IMR-90 (cell line): ENCODE results near the gene MS4A4E. TPM values are rescaled to one million over a fixed set of nuclear protein-coding genes. Genes with fewer than 3 reads are reported as not detected.

Source experiments
- ATAC-seq: fragments of 200-7000 bp; cut with Tn5 transposase; 2 replicates; pipeline ENCODE4 v1.9.1; 2020; ENCODE audit warnings: low read depth, mild to moderate bottlenecking, moderate library complexity
- BruUV-seq: library from RNA; stranded (reverse); fragments of 400-500 nt; replicated peaks from 2 replicates; lab custom pipeline; 2021; lab: Mats Ljungman, UMichigan
- CTCF ChIA-PET: fragments of 300-600 bp; formaldehyde crosslinking; extraction: SDS; loops from one replicate; lab custom pipeline; 2021; ENCODE audit warnings: antibody characterized with exemption; lab: Yijun Ruan, JAX
- POLR2A ChIA-PET: fragments of 300-600 bp; sonication (Branson Sonifier 250); formaldehyde crosslinking; loops from one replicate; lab custom pipeline; 2022; ENCODE audit warnings: antibody characterized with exemption; ENCODE audit not compliant: unreplicated experiment; lab: Charles Lee
- DNase-seq: peaks from one replicate; pipeline ENCODE4 v3.0.0; 2013
- H2AFZ ChIP-seq: replicated peaks from 2 replicates; pipeline ENCODE3; 2013; ENCODE audit warnings: low read length, mild to moderate bottlenecking; ENCODE audit not compliant: poor library complexity
- H2AK5ac ChIP-seq: 2 replicates; pipeline ENCODE4 v1.6.1; 2013; ENCODE audit warnings: low read depth, low read length, inconsistent platforms
- H2AK9ac ChIP-seq: replicated peaks from 2 replicates; pipeline ENCODE3; 2013; ENCODE audit warnings: mild to moderate bottlenecking, low read depth, low read length, moderate library complexity; ENCODE audit not compliant: poor library complexity
- H2BK120ac ChIP-seq: 2 replicates; pipeline ENCODE4 v1.6.1; 2013; ENCODE audit warnings: low read depth, low read length, inconsistent platforms
- H2BK15ac ChIP-seq: 3 replicates; pipeline ENCODE4 v1.6.1; 2013; ENCODE audit warnings: low read depth, low read length, inconsistent platforms
- H2BK20ac ChIP-seq: 2 replicates; pipeline ENCODE4 v1.6.1; 2013; ENCODE audit warnings: low read depth, mild to moderate bottlenecking, inconsistent platforms, low read length, moderate library complexity
- H2BK5ac ChIP-seq: 2 replicates; pipeline ENCODE4 v1.6.1; 2013; ENCODE audit warnings: mild to moderate bottlenecking, low read depth, low read length, inconsistent platforms; ENCODE audit not compliant: poor library complexity, severe bottlenecking
- H3K14ac ChIP-seq: replicated peaks from 2 replicates; pipeline ENCODE4 v1.6.1; 2013; ENCODE audit warnings: low read depth, low read length, inconsistent platforms
- H3K18ac ChIP-seq: 2 replicates; pipeline ENCODE4 v1.6.1; 2013; ENCODE audit warnings: low read depth, low read length, control low read depth
- H3K23ac ChIP-seq: 2 replicates; pipeline ENCODE4 v1.6.1; 2013; ENCODE audit warnings: low read depth, low read length, inconsistent platforms
- H3K27ac ChIP-seq: 2 replicates; pipeline ENCODE4 v1.5.1; 2013; ENCODE audit warnings: mild to moderate bottlenecking, control low read depth, low read length; ENCODE audit not compliant: insufficient read depth
- H3K27me3 ChIP-seq: 2 replicates; pipeline ENCODE4 v1.6.1; 2013; ENCODE audit warnings: low read length; ENCODE audit not compliant: control insufficient read depth, insufficient read depth
- H3K36me3 ChIP-seq: 2 replicates; pipeline ENCODE4 v1.6.1; 2013; ENCODE audit warnings: low read length, mixed read lengths; ENCODE audit not compliant: control insufficient read depth, insufficient read depth
- H3K4ac ChIP-seq: 2 replicates; pipeline ENCODE4 v1.6.1; 2013; ENCODE audit warnings: low read depth, low read length, inconsistent platforms
- H3K4me1 ChIP-seq: 2 replicates; pipeline ENCODE4 v1.6.1; 2013; ENCODE audit warnings: low read length, mixed read lengths; ENCODE audit not compliant: control insufficient read depth, insufficient read depth
- H3K4me2 ChIP-seq: 2 replicates; pipeline ENCODE4 v1.6.1; 2013; ENCODE audit warnings: low read depth, mild to moderate bottlenecking, control low read depth, low read length, moderate library complexity
- H3K4me3 ChIP-seq: 2 replicates; pipeline ENCODE4 v1.5.1; 2013; ENCODE audit warnings: low read depth, mild to moderate bottlenecking, control low read depth, low read length, moderate library complexity; ENCODE audit not compliant: insufficient read depth
- H3K56ac ChIP-seq: 2 replicates; pipeline ENCODE4 v1.6.1; 2013; ENCODE audit warnings: low read length, inconsistent platforms; ENCODE audit not compliant: insufficient read depth; ENCODE audit errors: extremely low read depth
- H3K79me1 ChIP-seq, 2 experiments: 2 replicates each; pipeline ENCODE4 v1.6.1; 2013; ENCODE audit warnings: low read length in 2 of 2, inconsistent platforms in 1 of 2, low read depth in 1 of 2
- H3K9ac ChIP-seq: 2 replicates; pipeline ENCODE4 v1.6.1; 2013; ENCODE audit warnings: low read depth, low read length, control low read depth
- H3K9me1 ChIP-seq: 2 replicates; pipeline ENCODE4 v1.6.1; 2013; ENCODE audit warnings: low read length, inconsistent platforms; ENCODE audit not compliant: insufficient read depth
- H3K9me3 ChIP-seq: 2 replicates; pipeline ENCODE4 v1.6.1; 2013; ENCODE audit warnings: low read length; ENCODE audit not compliant: control insufficient read depth, insufficient read depth
- H4K20me1 ChIP-seq: 2 replicates; pipeline ENCODE4 v1.6.1; 2013; ENCODE audit warnings: low read length, inconsistent platforms; ENCODE audit not compliant: insufficient read depth
- H4K5ac ChIP-seq: 2 replicates; pipeline ENCODE4 v1.6.1; 2013; ENCODE audit warnings: mild to moderate bottlenecking, low read depth, low read length, control low read depth
- H4K8ac ChIP-seq, 2 experiments: 2 replicates each; pipeline ENCODE4 v1.6.1; 2013; ENCODE audit warnings: low read depth in 2 of 2, low read length in 2 of 2, control low read depth in 1 of 2, inconsistent platforms in 1 of 2
- H4K91ac ChIP-seq: 2 replicates; pipeline ENCODE4 v1.6.1; 2013; ENCODE audit warnings: low read depth, low read length, inconsistent platforms; ENCODE audit not compliant: insufficient read depth
- BHLHE40 ChIP-seq: fragments of 150-350 bp; IDR thresholded peaks from 2 replicates; pipeline ENCODE4 v1.6.1; 2016; ENCODE audit warnings: mild to moderate bottlenecking, low read depth, low read length
- MAFK ChIP-seq: IDR thresholded peaks from 2 replicates; pipeline ENCODE4 v1.6.1; 2012; ENCODE audit warnings: low read depth, low read length, improper control_type of control experiment
- POLR2A ChIP-seq: IDR thresholded peaks from 2 replicates; pipeline ENCODE4 v1.6.1; 2012; ENCODE audit warnings: mild to moderate bottlenecking, low read depth, low read length
- WGBS, 2 experiments: methylation state at CpG; one replicate each; pipeline versions ENCODE4 v1.1.5 to v1.1.7; 2013; ENCODE audit warnings: missing lambda C conversion rate in 2 of 2; ENCODE audit not compliant: insufficient read length in 1 of 2; ENCODE audit errors: extremely low coverage in 2 of 2; 5-methylcytosine and 5-hydroxymethylcytosine counted together
- dilution Hi-C: fragments of 300-500 bp; cut with HindIII; formaldehyde crosslinking; loops from one replicate; pipeline ENCODE4 v1.14.3; 2018; ENCODE audit warnings: low sequenced_read_pairs; ENCODE audit not compliant: unreplicated experiment
- in situ Hi-C: fragments of 300-500 bp; cut with MboI; formaldehyde crosslinking; loops from 3 replicates; pipeline ENCODE4 v1.14.3; 2019; ENCODE audit warnings: low sequenced_read_pairs, inconsistent platforms, mixed read lengths
- intact Hi-C: fragments of 100-400 bp; cut with micrococcal nuclease; formaldehyde crosslinking; loops from 2 replicates; pipeline ENCODE4 v1.10.0; 2022
- polyA plus RNA-seq, 3 experiments: library from polyadenylated mRNA; depleted of rRNA; stranded (reverse); fragments of >200 nt; gene quantifications; 2 replicates each; pipeline ENCODE4 v1.2.3, GENCODE V29; 2012; ENCODE audit warnings: low replicate concordance in 1 of 3
- total RNA-seq: library from RNA; depleted of rRNA; stranded (reverse); fragments of >200 nt; gene quantifications from 2 replicates; pipeline ENCODE4 v1.2.3, GENCODE V29; 2012
- TF ChIP-seq, protein P1 (sequence below): fragments of 150-350 bp; IDR thresholded peaks from 2 replicates; pipeline ENCODE4 v1.6.1; 2016; ENCODE audit warnings: low read depth, mild to moderate bottlenecking, low read length, moderate library complexity, borderline replicate concordance

Gene MS4A4E
- total and polyA plus RNA-seq, 2 of the 4 experiments (the other 2 are of a cell fraction): not detected

DNA sequence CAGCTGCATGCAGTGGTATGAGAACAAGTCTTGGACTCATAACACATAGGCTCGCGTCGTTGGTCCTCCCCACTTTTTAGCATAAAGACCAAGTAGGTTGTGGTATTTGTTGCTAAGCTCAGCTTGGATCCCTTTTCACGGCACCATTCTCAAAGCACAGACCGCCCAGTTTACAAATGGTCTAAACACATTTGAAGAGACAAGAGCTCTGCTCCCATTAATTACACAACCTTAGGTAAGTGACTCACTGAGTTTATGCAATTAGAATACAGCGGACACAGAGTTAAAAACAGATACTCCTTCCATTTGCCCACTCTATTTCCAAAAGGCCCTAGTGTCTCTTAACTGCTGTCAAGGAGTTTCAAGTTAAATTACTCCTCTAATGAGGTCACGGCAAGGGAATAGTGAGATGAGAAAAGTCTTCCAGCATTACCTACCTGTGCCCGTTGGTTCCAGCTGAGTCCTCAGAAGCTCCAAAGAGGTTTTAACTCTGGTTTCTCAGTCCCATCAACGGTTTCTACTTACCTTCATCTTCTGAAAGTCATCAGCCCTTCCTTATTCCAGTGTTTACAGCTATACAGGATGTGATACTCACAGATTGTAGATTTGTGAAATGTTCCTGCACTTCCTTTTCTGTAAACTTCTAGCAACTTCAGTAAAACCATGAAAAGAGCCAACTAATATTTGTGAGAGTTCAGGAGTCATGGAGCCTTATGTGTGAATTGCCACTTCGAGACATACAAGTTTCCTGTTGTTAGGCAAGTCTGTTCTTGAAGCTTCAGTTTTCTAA is 60.2 kb downstream of the MS4A4E start, which contains the start of gene MS4A6A (continued):
- no peak for TF ChIP-seq MAFK

DNA sequence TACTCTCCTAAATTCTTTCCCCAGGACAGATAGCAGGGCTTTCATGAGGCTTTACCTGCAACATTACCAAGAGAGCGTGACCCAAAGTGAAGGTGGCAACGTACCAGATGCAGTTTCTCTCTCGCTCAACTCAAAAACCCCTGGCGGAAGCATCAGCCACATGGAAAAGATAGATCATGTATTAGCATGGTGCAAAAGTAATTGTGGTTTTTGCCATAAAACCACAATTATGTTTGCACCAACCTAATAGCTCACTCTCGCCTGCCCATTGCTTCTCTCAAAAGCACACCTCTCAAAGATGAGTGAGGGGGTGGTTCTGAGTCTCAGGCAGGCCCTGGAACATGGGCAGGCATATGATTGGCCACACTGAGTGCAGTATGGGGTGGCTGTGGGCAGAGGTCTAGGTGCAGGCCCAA is 67.1 kb downstream of the MS4A4E start:
- no TSS peak for BruUV-seq
- no peak for DNase-seq
- Histone ChIP-seq H3K27ac (no peak overlapping the region), H3K4ac (no peak overlapping the region), H3K18ac (no peak overlapping the region), H3K36me3 (no peaks in the 10 kb centered on the region), H2BK20ac (no peak overlapping the region), H3K23ac (no peak overlapping the region), H4K91ac (no peak overlapping the region), H2BK5ac (no peak overlapping the region), H2BK15ac (no peak overlapping the region), H3K9me3 (peaks cover 2% of the 10 kb centered on the region), H3K79me1 (no peaks in the 10 kb centered on the region), H3K4me2 (no peak overlapping the region), H3K56ac (no peak overlapping the region), H2AK5ac (no peak overlapping the region), H2AK9ac (no peak overlapping the region), H3K14ac (no peak overlapping the region), H4K5ac (no peak overlapping the region), H4K8ac (no peak overlapping the region), H2BK120ac (no peak overlapping the region), H3K4me3 (no peak overlapping the region), H3K27me3 (no peaks in the 10 kb centered on the region), H3K9ac (no peak overlapping the region), H4K20me1 (no peaks in the 10 kb centered on the region), H3K9me1 (no peaks in the 10 kb centered on the region), H2AFZ (no peak overlapping the region), H3K4me1 (no peaks in the 10 kb centered on the region)
- dilution Hi-C loops: no loop called here
- no peak for TF ChIP-seq POLR2A
- TF ChIP-seq BHLHE40: no peak
- TF ChIP-seq, protein P1, sequence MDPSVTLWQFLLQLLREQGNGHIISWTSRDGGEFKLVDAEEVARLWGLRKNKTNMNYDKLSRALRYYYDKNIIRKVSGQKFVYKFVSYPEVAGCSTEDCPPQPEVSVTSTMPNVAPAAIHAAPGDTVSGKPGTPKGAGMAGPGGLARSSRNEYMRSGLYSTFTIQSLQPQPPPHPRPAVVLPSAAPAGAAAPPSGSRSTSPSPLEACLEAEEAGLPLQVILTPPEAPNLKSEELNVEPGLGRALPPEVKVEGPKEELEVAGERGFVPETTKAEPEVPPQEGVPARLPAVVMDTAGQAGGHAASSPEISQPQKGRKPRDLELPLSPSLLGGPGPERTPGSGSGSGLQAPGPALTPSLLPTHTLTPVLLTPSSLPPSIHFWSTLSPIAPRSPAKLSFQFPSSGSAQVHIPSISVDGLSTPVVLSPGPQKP: no peak
- ChIA-PET CTCF (no interaction called here), POLR2A (no interaction called here)
- WGBS, 2 experiments: no CpG with 5 or more reads among the region's 5 CpGs
- ATAC-seq: no peak
- intact Hi-C loops: no loop called here
- in situ Hi-C loops: loop anchor here (25.0 kb wide), 1 partner anchor 339 kb away; the partner anchor contains the start of gene CBLIF
